HG03064 (cell line): ENCODE data around the gene RAB17.

Source experiments
- ATAC-seq: cut with Tn5 transposase; IDR thresholded peaks from one replicate; pipeline ENCODE4 v1.9.1; 2021; ENCODE audit warnings: low read depth; ENCODE audit not compliant: unreplicated experiment

The RAB17 gene

GRCh38 chr2:237581326-237581725 lies 9.2 kb downstream of the RAB17 start:
- ATAC-seq: no peak

- ATAC-seq: no peak
Observed at GRCh38 chr2:237577956-237578870, 12.3 kb downstream of the RAB17 start.

GRCh38 chr2:237577458-237577857 lies 13.1 kb downstream of the RAB17 start:
- ATAC-seq: no peak

GRCh38 chr2:237576974-237577373 lies 13.6 kb downstream of the RAB17 start:
- ATAC-seq: no peak

- no peak for ATAC-seq
Observed at GRCh38 chr2:237575869-237576862, 14.4 kb downstream of the RAB17 start.

- no peak for ATAC-seq
Observed at GRCh38 chr2:237574894-237575868, 15.4 kb downstream of the RAB17 start.

- no peak for ATAC-seq
Observed at GRCh38 chr2:237574467-237574866, 16.1 kb downstream of the RAB17 start.

GRCh38 chr2:237573721-237574415 lies 16.7 kb downstream of the RAB17 start:
- ATAC-seq: no peak

GRCh38 chr2:237572742-237573101 lies 17.8 kb downstream of the RAB17 start:
- ATAC-seq: no peak

GRCh38 chr2:237572021-237572741 lies 18.4 kb downstream of the RAB17 start:
- ATAC-seq: no peak

GRCh38 chr2:237571551-237571950 lies 19.0 kb downstream of the RAB17 start:
- ATAC-seq: no peak

- no peak for ATAC-seq
Observed at GRCh38 chr2:237570776-237571335, 19.7 kb downstream of the RAB17 start.

- ATAC-seq: no peak
Observed at GRCh38 chr2:237569896-237570295, 20.6 kb downstream of the RAB17 start.

- no peak for ATAC-seq
Observed at GRCh38 chr2:237569041-237569440, 21.5 kb downstream of the RAB17 start.

GRCh38 chr2:237568121-237568660 lies 22.3 kb downstream of the RAB17 start:
- ATAC-seq: no peak

GRCh38 chr2:237567276-237568029 lies 23.1 kb downstream of the RAB17 start:
- no peak for ATAC-seq

- ATAC-seq: no peak
Observed at GRCh38 chr2:237566401-237567235, 23.9 kb downstream of the RAB17 start, which contains the start of gene PRLH. Gene PRLH, plus strand, starts transcription at chr2:237566574. Its CDS starts 0 bp downstream, at chr2:237566574.
